Type B pancreatic cell (in vitro differentiated cells): Measurements from ENCODE around the gene PIP5K1B. TPM values are rescaled to one million over a fixed set of nuclear protein-coding genes. Genes with fewer than 3 reads are reported as not detected.

Experiments used
- DNase-seq: peaks from one replicate; pipeline ENCODE4 v3.0.0; 2021; ENCODE audit warnings: mixed read lengths; ENCODE audit not compliant: unreplicated experiment; ENCODE audit errors: extremely low spot score
- H3K27ac Mint-ChIP-seq: 2 replicates; pipeline ENCODE4 v1.8.0; 2021; ENCODE audit warnings: mild to moderate bottlenecking, mixed read lengths
- H3K27me3 Mint-ChIP-seq: 2 replicates; pipeline ENCODE4 v1.8.0; 2021; ENCODE audit warnings: mixed read lengths
- H3K36me3 Mint-ChIP-seq: 2 replicates; pipeline ENCODE4 v1.8.0; 2021; ENCODE audit warnings: mixed read lengths
- H3K4me1 Mint-ChIP-seq: one replicate; pipeline ENCODE4 v1.8.0; 2021; ENCODE audit warnings: mixed read lengths; ENCODE audit not compliant: unreplicated experiment
- H3K4me3 Mint-ChIP-seq: 2 replicates; pipeline ENCODE4 v1.8.0; 2021; ENCODE audit warnings: mild to moderate bottlenecking, mixed read lengths
- H3K9me3 Mint-ChIP-seq: 2 replicates; pipeline ENCODE4 v1.8.0; 2021; ENCODE audit warnings: mixed read lengths
- total RNA-seq: library from RNA; stranded (reverse); gene quantifications from 2 replicates; pipeline ENCODE4 v1.2.1, GENCODE V29; 2021; ENCODE audit warnings: low replicate concordance
- TF ChIP-seq, protein P1 (sequence below): fragments of 200-600 bp; sonication (generic); conservative IDR thresholded peaks from 2 replicates; pipeline ENCODE4 v1.5.0; 2021; ENCODE audit warnings: antibody characterized with exemption, mild to moderate bottlenecking

The PIP5K1B gene
- total RNA-seq, 1 donor from 2014 or later = 9.8 TPM

GRCh38 chr9:68760674-68761333 is 55.8 kb downstream of the PIP5K1B start:
- DNase-seq = no peak
- Mint-ChIP-seq H3K27ac (no peak overlapping the region), H3K36me3 (no peaks in the 10 kb centered on the region), H3K4me3 (no peak overlapping the region), H3K4me1 (peaks cover 4% of the 10 kb centered on the region), H3K9me3 (no peaks in the 10 kb centered on the region), H3K27me3 (no peaks in the 10 kb centered on the region)
- TF ChIP-seq, protein P1, sequence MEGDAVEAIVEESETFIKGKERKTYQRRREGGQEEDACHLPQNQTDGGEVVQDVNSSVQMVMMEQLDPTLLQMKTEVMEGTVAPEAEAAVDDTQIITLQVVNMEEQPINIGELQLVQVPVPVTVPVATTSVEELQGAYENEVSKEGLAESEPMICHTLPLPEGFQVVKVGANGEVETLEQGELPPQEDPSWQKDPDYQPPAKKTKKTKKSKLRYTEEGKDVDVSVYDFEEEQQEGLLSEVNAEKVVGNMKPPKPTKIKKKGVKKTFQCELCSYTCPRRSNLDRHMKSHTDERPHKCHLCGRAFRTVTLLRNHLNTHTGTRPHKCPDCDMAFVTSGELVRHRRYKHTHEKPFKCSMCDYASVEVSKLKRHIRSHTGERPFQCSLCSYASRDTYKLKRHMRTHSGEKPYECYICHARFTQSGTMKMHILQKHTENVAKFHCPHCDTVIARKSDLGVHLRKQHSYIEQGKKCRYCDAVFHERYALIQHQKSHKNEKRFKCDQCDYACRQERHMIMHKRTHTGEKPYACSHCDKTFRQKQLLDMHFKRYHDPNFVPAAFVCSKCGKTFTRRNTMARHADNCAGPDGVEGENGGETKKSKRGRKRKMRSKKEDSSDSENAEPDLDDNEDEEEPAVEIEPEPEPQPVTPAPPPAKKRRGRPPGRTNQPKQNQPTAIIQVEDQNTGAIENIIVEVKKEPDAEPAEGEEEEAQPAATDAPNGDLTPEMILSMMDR = no peak

- DNase-seq = no peak
- Mint-ChIP-seq H3K4me1 (no peaks in the 10 kb centered on the region), H3K36me3 (no peaks in the 10 kb centered on the region), H3K27me3 (no peaks in the 10 kb centered on the region), H3K9me3 (no peaks in the 10 kb centered on the region), H3K27ac (no peak overlapping the region), H3K4me3 (no peak overlapping the region)
- TF ChIP-seq, protein P1 = no peak
Observed at GRCh38 chr9:68762570-68762969, 57.5 kb downstream of the PIP5K1B start.

GRCh38 chr9:68763104-68763503 is 58.1 kb downstream of the PIP5K1B start:
- Mint-ChIP-seq H3K27me3 (no peaks in the 10 kb centered on the region), H3K4me3 (no peak overlapping the region), H3K9me3 (no peaks in the 10 kb centered on the region), H3K27ac (no peak overlapping the region), H3K4me1 (no peaks in the 10 kb centered on the region), H3K36me3 (no peaks in the 10 kb centered on the region)
- TF ChIP-seq, protein P1 = no peak
- DNase-seq = no peak

GRCh38 chr9:68768619-68769018 is 63.6 kb downstream of the PIP5K1B start:
- H3K27me3 Mint-ChIP-seq = peaks cover 10% of the 10 kb centered on the region
- no peaks in the 10 kb centered on the region for H3K36me3 Mint-ChIP-seq
- H3K4me1 Mint-ChIP-seq = no peaks in the 10 kb centered on the region
- no peak for DNase-seq
- no peak overlapping the region for H3K4me3 Mint-ChIP-seq
- H3K27ac Mint-ChIP-seq = no peak overlapping the region
- TF ChIP-seq, protein P1 = no peak
- no peaks in the 10 kb centered on the region for H3K9me3 Mint-ChIP-seq

- no peak overlapping the region for H3K27ac Mint-ChIP-seq
- peaks cover 10% of the 10 kb centered on the region for H3K27me3 Mint-ChIP-seq
- H3K4me3 Mint-ChIP-seq = no peak overlapping the region
Observed at GRCh38 chr9:68769852-68770251, 64.8 kb downstream of the PIP5K1B start.

More at GRCh38 chr9:68769852-68770251, 64.8 kb downstream of the PIP5K1B start:
- TF ChIP-seq, protein P1 = no peak
- no peaks in the 10 kb centered on the region for H3K9me3 Mint-ChIP-seq
- DNase-seq = no peak
- no peaks in the 10 kb centered on the region for H3K4me1 Mint-ChIP-seq
- H3K36me3 Mint-ChIP-seq = no peaks in the 10 kb centered on the region
